ENCODE data around the gene ITIH4. TPM values are rescaled to one million over a fixed set of nuclear protein-coding genes. Genes with fewer than 3 reads are reported as not detected.

The ITIH4 gene
- total RNA-seq, 1 experiment from 2014 or later, result 0.40 TPM

- DNase-seq (ENCODE audit: low read depth), result no peak
These were observed 18.1 kb upstream of the ITIH4 start for GRCh38 chr3:52848617-52849016.

- no peak for DNase-seq (ENCODE audit: low read depth)
These were observed 17.3 kb upstream of the ITIH4 start for GRCh38 chr3:52847726-52848125.

GRCh38 chr3:52847241-52847640 is 16.8 kb upstream of the ITIH4 start:
- no peak for DNase-seq (ENCODE audit: low read depth)

- DNase-seq (ENCODE audit: low read depth), result no peak
These were observed 16.0 kb upstream of the ITIH4 start for GRCh38 chr3:52846432-52846965.

- no peak for DNase-seq (ENCODE audit: low read depth)
These were observed 15.4 kb upstream of the ITIH4 start for GRCh38 chr3:52845691-52846431.

- DNase-seq (ENCODE audit: low read depth), result no peak
These were observed 14.7 kb upstream of the ITIH4 start for GRCh38 chr3:52845157-52845556.

- DNase-seq (ENCODE audit: low read depth), result no peak
These were observed 14.0 kb upstream of the ITIH4 start for GRCh38 chr3:52844290-52844975.

- no peak for DNase-seq (ENCODE audit: low read depth)
These were observed 13.4 kb upstream of the ITIH4 start for GRCh38 chr3:52843881-52844280.

GRCh38 chr3:52843108-52843865 is 12.8 kb upstream of the ITIH4 start:
- no peak for DNase-seq (ENCODE audit: low read depth)

GRCh38 chr3:52842424-52842823 is 12.0 kb upstream of the ITIH4 start:
- DNase-seq (ENCODE audit: low read depth), result no peak

GRCh38 chr3:52841981-52842340 is 11.5 kb upstream of the ITIH4 start:
- DNase-seq (ENCODE audit: low read depth), result no peak

GRCh38 chr3:52841211-52841980 is 10.9 kb upstream of the ITIH4 start:
- no peak for DNase-seq (ENCODE audit: low read depth)

- DNase-seq (ENCODE audit: low read depth), result no peak
These were observed 9.5 kb upstream of the ITIH4 start for GRCh38 chr3:52839892-52840545.

- DNase-seq (ENCODE audit: low read depth), result no peak
These were observed 8.8 kb upstream of the ITIH4 start for GRCh38 chr3:52839268-52839575.

- no peak for DNase-seq (ENCODE audit: low read depth)
These were observed 8.2 kb upstream of the ITIH4 start for GRCh38 chr3:52838561-52839267.

GRCh38 chr3:52836986-52837385 is 6.5 kb upstream of the ITIH4 start:
- no peak for DNase-seq (ENCODE audit: low read depth)

GRCh38 chr3:52836471-52836845 is 6.0 kb upstream of the ITIH4 start:
- no peak for DNase-seq (ENCODE audit: low read depth)

- DNase-seq (ENCODE audit: low read depth), result no peak
These were observed 5.4 kb upstream of the ITIH4 start for GRCh38 chr3:52835766-52836470.

- no peak for DNase-seq (ENCODE audit: low read depth)
These were observed 4.5 kb upstream of the ITIH4 start, which contains the start of gene MUSTN1 for GRCh38 chr3:52834871-52835501. Gene MUSTN1 (minus strand): TSS chr3:52835019. CDS start chr3:52834948, 71 bp downstream.

- no peak for DNase-seq (ENCODE audit: low read depth)
These were observed 2.7 kb upstream of the ITIH4 start for GRCh38 chr3:52833202-52833601.

Data from Daoy (cell line).